SH-SY5Y (cell line): ENCODE measurements around the gene ART3.

ENCODE experiments used
- GATA2 ChIP-seq: IDR thresholded peaks from 2 replicates; pipeline ENCODE4 v1.6.1; 2011; ENCODE audit warnings: mild to moderate bottlenecking, low read depth, low read length
- GATA3 ChIP-seq: IDR thresholded peaks from 2 replicates; pipeline ENCODE4 v1.6.1; 2011; ENCODE audit warnings: low read depth, mild to moderate bottlenecking, low read length, moderate library complexity

DNA sequence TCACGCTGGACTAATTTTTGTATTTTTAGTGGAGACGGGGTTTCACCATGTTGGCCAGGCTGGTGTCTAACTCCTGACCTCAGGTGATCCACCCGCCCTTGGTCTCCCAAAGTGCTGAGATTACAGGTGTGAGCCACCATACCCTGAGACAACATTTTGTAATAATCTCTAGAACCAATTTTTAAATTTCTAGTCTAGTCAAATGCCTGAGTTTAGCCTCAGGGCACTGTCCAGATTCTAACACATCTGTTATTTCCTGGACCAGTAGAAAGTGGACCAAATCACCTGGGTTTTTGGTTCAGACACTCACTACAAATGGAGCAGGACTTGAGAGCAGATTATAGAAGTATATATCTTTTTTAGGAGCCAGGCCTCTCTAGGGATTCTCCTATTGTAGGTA lies 21.6 kb downstream of the ART3 start:
- TF ChIP-seq GATA2 = no peak
- no peak for TF ChIP-seq GATA3
